Muscle layer of colon (tissue), 2 donors: Measurements from ENCODE around the gene COL15A1.

Experiments used
- H3K27ac ChIP-seq: one replicate; pipeline ENCODE4 v1.7.0; 2013; ENCODE audit warnings: low read depth, mild to moderate bottlenecking, low read length, moderate library complexity
- H3K27me3 ChIP-seq, 2 donors: one replicate each; pipeline ENCODE4 v1.7.0; 2013; ENCODE audit warnings: low read length in 2 of 2, mild to moderate bottlenecking in 2 of 2; ENCODE audit not compliant: insufficient read depth in 2 of 2, control insufficient read depth in 1 of 2
- H3K36me3 ChIP-seq: one replicate; pipeline ENCODE4 v1.7.0; 2013; ENCODE audit warnings: mild to moderate bottlenecking, low read length; ENCODE audit not compliant: insufficient read depth
- H3K4me1 ChIP-seq: one replicate; pipeline ENCODE4 v1.7.0; 2013; ENCODE audit warnings: mild to moderate bottlenecking, low read length; ENCODE audit not compliant: insufficient read depth
- H3K4me3 ChIP-seq, 2 donors: one replicate each; pipeline ENCODE4 v1.7.0; 2013; ENCODE audit warnings: low read length in 2 of 2, low read depth in 1 of 2, mild to moderate bottlenecking in 1 of 2, moderate library complexity in 1 of 2
- H3K9ac ChIP-seq: one replicate; pipeline ENCODE4 v1.7.0; 2013; ENCODE audit warnings: low read length
- H3K9me3 ChIP-seq: one replicate; pipeline ENCODE4 v1.7.0; 2013; ENCODE audit warnings: mild to moderate bottlenecking, low read length
- donor health status: abdominal sarcoma.
- donor health status: Adenocarcinoma of cecum.

The COL15A1 gene

GRCh38 chr9:99031319-99031718, 87.6 kb downstream of the COL15A1 start:
- Histone ChIP-seq H3K36me3 (peaks cover 31% of the 10 kb centered on the region), H3K27me3 (no peaks in the 10 kb centered on the region), H3K4me1 (no peaks in the 10 kb centered on the region), H3K9ac (no peak overlapping the region), H3K27ac (no peak overlapping the region), H3K9me3 (no peaks in the 10 kb centered on the region), H3K4me3 (no peak overlapping the region)

GRCh38 chr9:99031994-99032393, 88.3 kb downstream of the COL15A1 start:
- no peak overlapping the region for H3K27ac ChIP-seq

GRCh38 chr9:99034149-99034548, 90.4 kb downstream of the COL15A1 start:
- no peak overlapping the region for H3K27ac ChIP-seq
- no peaks in the 10 kb centered on the region for H3K27me3 ChIP-seq
- H3K9ac ChIP-seq, result no peak overlapping the region
- no peaks in the 10 kb centered on the region for H3K4me1 ChIP-seq
- H3K36me3 ChIP-seq, result peaks cover 32% of the 10 kb centered on the region
- H3K9me3 ChIP-seq, result no peaks in the 10 kb centered on the region
- H3K4me3 ChIP-seq, result no peak overlapping the region

More at GRCh38 chr9:99031994-99032393, 88.3 kb downstream of the COL15A1 start:
- Histone ChIP-seq H3K27me3 (no peaks in the 10 kb centered on the region), H3K4me3 (no peak overlapping the region), H3K9me3 (no peaks in the 10 kb centered on the region), H3K36me3 (peaks cover 31% of the 10 kb centered on the region), H3K4me1 (no peaks in the 10 kb centered on the region), H3K9ac (no peak overlapping the region)

- Histone ChIP-seq H3K4me3 (no peak overlapping the region), H3K36me3 (peaks cover 40% of the 10 kb centered on the region), H3K9ac (no peak overlapping the region), H3K9me3 (no peaks in the 10 kb centered on the region), H3K27ac (no peak overlapping the region), H3K4me1 (no peaks in the 10 kb centered on the region), H3K27me3 (no peaks in the 10 kb centered on the region)
Observed at GRCh38 chr9:99035313-99035712, 91.6 kb downstream of the COL15A1 start.

- Histone ChIP-seq H3K27me3 (no peaks in the 10 kb centered on the region), H3K36me3 (peaks cover 51% of the 10 kb centered on the region), H3K27ac (no peak overlapping the region), H3K9me3 (no peaks in the 10 kb centered on the region), H3K4me3 (no peak overlapping the region), H3K4me1 (peaks cover 4% of the 10 kb centered on the region), H3K9ac (no peak overlapping the region)
Observed at GRCh38 chr9:99037769-99038483, 94.2 kb downstream of the COL15A1 start.

GRCh38 chr9:99038484-99038820, 94.7 kb downstream of the COL15A1 start:
- H3K9me3 ChIP-seq, result no peaks in the 10 kb centered on the region
- peaks cover 4% of the 10 kb centered on the region for H3K4me1 ChIP-seq
- H3K4me3 ChIP-seq, result no peak overlapping the region
- H3K27me3 ChIP-seq, result no peaks in the 10 kb centered on the region
- no peak overlapping the region for H3K27ac ChIP-seq
- no peak overlapping the region for H3K9ac ChIP-seq
- H3K36me3 ChIP-seq, result peaks cover 55% of the 10 kb centered on the region

GRCh38 chr9:99039505-99040182, 95.9 kb downstream of the COL15A1 start:
- peaks cover 56% of the 10 kb centered on the region for H3K36me3 ChIP-seq
- no peaks in the 10 kb centered on the region for H3K27me3 ChIP-seq
- no peak overlapping the region for H3K27ac ChIP-seq

GRCh38 chr9:99040251-99040900, 96.7 kb downstream of the COL15A1 start:
- Histone ChIP-seq H3K27me3 (no peaks in the 10 kb centered on the region), H3K4me3 (no peak overlapping the region), H3K36me3 (peaks cover 56% of the 10 kb centered on the region), H3K27ac (no peak overlapping the region), H3K9ac (no peak overlapping the region), H3K9me3 (peaks cover 7% of the 10 kb centered on the region), H3K4me1 (peaks cover 4% of the 10 kb centered on the region)

More at GRCh38 chr9:99039505-99040182, 95.9 kb downstream of the COL15A1 start:
- Histone ChIP-seq H3K4me1 (peaks cover 4% of the 10 kb centered on the region), H3K4me3 (no peak overlapping the region), H3K9ac (no peak overlapping the region), H3K9me3 (peaks cover 4% of the 10 kb centered on the region)

GRCh38 chr9:99040911-99041582, 97.3 kb downstream of the COL15A1 start:
- Histone ChIP-seq H3K9me3 (peaks cover 7% of the 10 kb centered on the region), H3K9ac (no peak overlapping the region), H3K27me3 (no peaks in the 10 kb centered on the region), H3K36me3 (peaks cover 56% of the 10 kb centered on the region), H3K4me1 (peaks cover 4% of the 10 kb centered on the region), H3K4me3 (no peak overlapping the region), H3K27ac (no peak overlapping the region)

- peaks cover 7% of the 10 kb centered on the region for H3K9me3 ChIP-seq
- H3K4me3 ChIP-seq, result no peak overlapping the region
- no peaks in the 10 kb centered on the region for H3K27me3 ChIP-seq
- H3K9ac ChIP-seq, result no peak overlapping the region
- H3K27ac ChIP-seq, result no peak overlapping the region
- peaks cover 54% of the 10 kb centered on the region for H3K36me3 ChIP-seq
- H3K4me1 ChIP-seq, result peaks cover 10% of the 10 kb centered on the region
Observed at GRCh38 chr9:99041618-99042017, 97.9 kb downstream of the COL15A1 start.

GRCh38 chr9:99042620-99043019, 98.9 kb downstream of the COL15A1 start:
- Histone ChIP-seq H3K27me3 (no peaks in the 10 kb centered on the region), H3K36me3 (peaks cover 48% of the 10 kb centered on the region), H3K4me3 (no peak overlapping the region), H3K4me1 (peaks cover 18% of the 10 kb centered on the region), H3K9ac (no peak overlapping the region), H3K9me3 (peaks cover 7% of the 10 kb centered on the region), H3K27ac (no peak overlapping the region)
